Activated naive CD4-positive, alpha-beta T cell treated with anti-CD3 and anti-CD28 coated beads, Interleukin-2, amount 50 U/mL, for 72 hours (primary cell): ENCODE measurements around the gene KIAA1671. TPM values are rescaled to one million over a fixed set of nuclear protein-coding genes. Genes with fewer than 3 reads are reported as not detected.
"Not testable (repeated sequence)": the region's sequence is repeated elsewhere in the genome, so short reads cannot be mapped to it uniquely, and the experiment has no call there.

ENCODE experiments used
- ATAC-seq, 2 donors: fragments of 150-1000 bp; cut with Tn5 transposase; 2 replicates each; pipeline ENCODE4 v1.10.0; 2021; ENCODE audit warnings: mild to moderate bottlenecking in 2 of 2, moderate library complexity in 2 of 2
- DNase-seq, 2 donors: peaks; one replicate each; pipeline ENCODE4 v3.0.0; 2021 to 2022; ENCODE audit warnings: low spot score in 2 of 2
- H3K27ac Mint-ChIP-seq, 2 donors: one replicate each; pipeline ENCODE4 v1.8.0; 2022; ENCODE audit warnings: mild to moderate bottlenecking in 2 of 2, mixed read lengths in 2 of 2
- H3K36me3 Mint-ChIP-seq, 2 donors: one replicate each; pipeline ENCODE4 v1.8.0; 2022; ENCODE audit warnings: mixed read lengths in 2 of 2
- H3K9me3 Mint-ChIP-seq, 2 donors: one replicate each; pipeline ENCODE4 v1.8.0; 2022; ENCODE audit warnings: mixed read lengths in 2 of 2
- total RNA-seq, 2 donors: library from RNA; stranded (reverse); gene quantifications; one replicate each; pipeline ENCODE4 v1.2.3, GENCODE V29; 2022

Gene KIAA1671
- total RNA-seq, 2 donors from 2014 or later: 2.0 to 22.0 TPM

GRCh38 chr22:25223269-25223850 is 270.8 kb downstream of the KIAA1671 start:
- no peaks in the 10 kb centered on the region for H3K9me3 Mint-ChIP-seq
- no peak for DNase-seq
- no peak for ATAC-seq
- no peaks in the 10 kb centered on the region for H3K36me3 Mint-ChIP-seq
- H3K27ac Mint-ChIP-seq: no peak overlapping the region

GRCh38 chr22:25228822-25229221 is 276.3 kb downstream of the KIAA1671 start:
- H3K27ac Mint-ChIP-seq: no peak overlapping the region
- no peaks in the 10 kb centered on the region for H3K36me3 Mint-ChIP-seq
- DNase-seq (no peak), ATAC-seq (no peak)
- no peaks in the 10 kb centered on the region for H3K9me3 Mint-ChIP-seq

GRCh38 chr22:25230760-25231159 is 278.2 kb downstream of the KIAA1671 start:
- H3K27ac Mint-ChIP-seq, ATAC-seq, DNase-seq, H3K36me3 Mint-ChIP-seq, H3K9me3 Mint-ChIP-seq: not testable (repeated sequence)

GRCh38 chr22:25232301-25232700 is 279.8 kb downstream of the KIAA1671 start:
- ATAC-seq: no peak
- no peak for DNase-seq
- Mint-ChIP-seq H3K36me3 (no peaks in the 10 kb centered on the region), H3K9me3 (no peaks in the 10 kb centered on the region), H3K27ac (no peak overlapping the region)

GRCh38 chr22:25233706-25234105 is 281.2 kb downstream of the KIAA1671 start:
- ATAC-seq, H3K36me3 Mint-ChIP-seq, H3K9me3 Mint-ChIP-seq, H3K27ac Mint-ChIP-seq, DNase-seq: not testable (repeated sequence)

- Mint-ChIP-seq H3K27ac (no peak overlapping the region), H3K9me3 (no peaks in the 10 kb centered on the region), H3K36me3 (no peaks in the 10 kb centered on the region)
- ATAC-seq (peak; percentile 97 to 99), DNase-seq (peak; percentile 77 to 84)
These were observed 283.2 kb downstream of the KIAA1671 start for GRCh38 chr22:25235547-25236290.

- no peak overlapping the region for H3K27ac Mint-ChIP-seq
- ATAC-seq (no peak), DNase-seq (no peak)
- H3K36me3 Mint-ChIP-seq: no peaks in the 10 kb centered on the region
- H3K9me3 Mint-ChIP-seq: no peaks in the 10 kb centered on the region
These were observed 283.9 kb downstream of the KIAA1671 start for GRCh38 chr22:25236417-25236816.

- DNase-seq: no peak
- no peaks in the 10 kb centered on the region for H3K36me3 Mint-ChIP-seq
- no peak overlapping the region for H3K27ac Mint-ChIP-seq
- H3K9me3 Mint-ChIP-seq: no peaks in the 10 kb centered on the region
- no peak for ATAC-seq
These were observed 285.0 kb downstream of the KIAA1671 start for GRCh38 chr22:25237503-25237902.

- H3K27ac Mint-ChIP-seq, DNase-seq, H3K36me3 Mint-ChIP-seq, H3K9me3 Mint-ChIP-seq, ATAC-seq: not testable (repeated sequence)
These were observed 285.5 kb downstream of the KIAA1671 start for GRCh38 chr22:25238058-25238457.

Other genes with a start within 250 kb of the KIAA1671 start
- gene PIWIL3, start 178.0 kb upstream of the KIAA1671 start, total RNA-seq: not detected
- under 1 TPM; 0.19 to 0.20 TPM for gene SGSM1, start 146.5 kb upstream of the KIAA1671 start, total RNA-seq
- not detected for gene LHFPL7, start 6.0 kb upstream of the KIAA1671 start, total RNA-seq
- under 1 TPM in 1 of 2 donors, not detected in 1; 0.80 TPM for gene CRYBB3, start 247.1 kb downstream of the KIAA1671 start, total RNA-seq